KOPT-K1 (cell line): ENCODE measurements around the gene LRRC38.
"Not testable (repeated sequence)": the region's sequence is repeated elsewhere in the genome, so short reads cannot be mapped to it uniquely, and the experiment has no call there.

Experiments
- H3K27ac ChIP-seq: fragments of 200-600 bp; sonication (generic); 2 replicates; pipeline ENCODE4 v1.5.1; 2016; ENCODE audit warnings: antibody characterized with exemption, mild to moderate bottlenecking, low read depth, low read length; ENCODE audit not compliant: poor library complexity, severe bottlenecking
- H3K36me3 ChIP-seq: fragments of 200-600 bp; sonication (generic); 2 replicates; pipeline ENCODE4 v1.5.1; 2017; ENCODE audit warnings: antibody characterized with exemption, mild to moderate bottlenecking, low read length, moderate library complexity; ENCODE audit not compliant: insufficient read depth
- H3K9me3 ChIP-seq: fragments of 200-600 bp; sonication (generic); 2 replicates; pipeline ENCODE4 v1.5.1; 2017; ENCODE audit warnings: antibody characterized with exemption, low read length, mild to moderate bottlenecking; ENCODE audit not compliant: insufficient read depth, poor library complexity, severe bottlenecking

The LRRC38 gene, protein sequence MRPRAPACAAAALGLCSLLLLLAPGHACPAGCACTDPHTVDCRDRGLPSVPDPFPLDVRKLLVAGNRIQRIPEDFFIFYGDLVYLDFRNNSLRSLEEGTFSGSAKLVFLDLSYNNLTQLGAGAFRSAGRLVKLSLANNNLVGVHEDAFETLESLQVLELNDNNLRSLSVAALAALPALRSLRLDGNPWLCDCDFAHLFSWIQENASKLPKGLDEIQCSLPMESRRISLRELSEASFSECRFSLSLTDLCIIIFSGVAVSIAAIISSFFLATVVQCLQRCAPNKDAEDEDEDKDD

DNA sequence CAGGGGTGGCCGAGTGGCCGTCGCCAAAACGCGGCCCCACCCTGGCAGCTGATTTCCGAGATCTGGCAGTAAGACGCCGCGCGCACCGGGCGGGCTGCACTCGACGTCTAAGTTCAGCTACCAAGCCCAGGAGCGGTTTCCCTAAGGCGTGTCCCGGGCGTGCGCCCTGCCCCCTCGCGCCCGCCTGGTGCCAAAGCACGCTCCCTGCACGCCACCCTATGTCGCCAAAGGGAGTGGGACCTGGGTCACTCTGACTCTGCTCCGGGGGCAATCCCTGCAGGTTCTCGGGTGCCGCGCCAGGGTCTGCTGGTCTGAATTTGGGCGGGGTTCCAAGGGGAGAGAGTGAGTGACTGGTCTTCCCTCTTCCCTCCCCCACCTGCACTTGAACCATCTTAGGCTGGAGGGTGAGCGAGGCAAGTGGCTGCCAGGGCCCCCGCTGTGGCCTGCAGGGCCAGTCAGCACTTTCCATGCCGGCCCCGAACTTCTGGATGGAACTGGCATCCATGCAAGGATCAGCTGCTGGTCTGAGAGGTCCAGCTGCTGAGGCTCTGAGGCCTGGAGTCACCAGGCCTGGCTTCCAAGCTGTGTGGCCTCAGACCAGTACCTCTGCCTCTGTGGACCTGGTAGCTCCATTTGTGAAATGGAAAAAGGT lies at the start of gene LRRC38:
TSS of gene LRRC38 (minus strand) at position 109 of the 652 bp plus-strand sequence. CDS start 410 bp downstream, outside the sequence.
- Histone ChIP-seq H3K9me3 (peaks cover 3% of the 10 kb centered on the region), H3K27ac (no peak within 1 kb of the TSS), H3K36me3 (no peaks in the 10 kb centered on the region)

DNA sequence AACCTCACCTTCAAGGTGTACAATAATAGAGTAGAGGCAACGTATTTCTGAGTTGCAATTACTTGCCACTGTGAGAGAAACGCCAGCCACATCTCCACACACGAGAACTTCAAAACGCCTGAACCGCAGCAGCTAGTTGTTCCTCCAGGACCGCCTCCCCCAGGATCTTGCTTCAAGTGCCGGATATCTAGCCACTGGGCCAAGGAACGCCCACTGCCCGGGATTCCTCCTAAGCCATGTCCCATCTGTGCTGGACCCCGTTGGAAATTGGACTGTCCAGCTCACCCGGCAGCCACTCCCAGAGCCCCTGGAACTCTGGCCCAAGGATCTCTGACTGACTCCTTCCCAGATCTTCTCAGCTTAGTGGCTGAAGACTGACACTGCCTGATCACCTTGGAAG lies 49.2 kb upstream of the LRRC38 start:
- H3K36me3 ChIP-seq, H3K9me3 ChIP-seq, H3K27ac ChIP-seq: not testable (repeated sequence)

DNA sequence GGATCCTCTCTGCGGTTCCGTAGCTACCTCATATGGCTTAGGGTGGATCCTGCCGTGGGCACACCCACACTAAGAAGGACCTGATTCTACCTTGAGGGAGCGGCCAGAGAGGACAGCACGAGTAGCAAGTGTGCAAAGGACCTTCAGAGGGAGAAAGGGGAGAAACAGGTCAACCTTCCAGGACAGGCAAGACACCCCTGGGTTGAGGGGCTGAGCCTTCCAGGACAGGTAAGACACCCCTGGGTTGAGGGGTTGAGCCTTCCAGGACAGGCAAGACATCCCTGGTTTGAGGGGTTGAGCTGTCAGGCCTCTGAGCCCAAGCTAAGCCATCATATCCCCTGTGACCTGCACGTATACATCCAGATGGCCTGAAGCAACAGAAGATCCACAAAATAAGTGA lies 46.7 kb upstream of the LRRC38 start:
- H3K36me3 ChIP-seq, result no peaks in the 10 kb centered on the region
- no peaks in the 10 kb centered on the region for H3K9me3 ChIP-seq
- no peak overlapping the region for H3K27ac ChIP-seq

DNA sequence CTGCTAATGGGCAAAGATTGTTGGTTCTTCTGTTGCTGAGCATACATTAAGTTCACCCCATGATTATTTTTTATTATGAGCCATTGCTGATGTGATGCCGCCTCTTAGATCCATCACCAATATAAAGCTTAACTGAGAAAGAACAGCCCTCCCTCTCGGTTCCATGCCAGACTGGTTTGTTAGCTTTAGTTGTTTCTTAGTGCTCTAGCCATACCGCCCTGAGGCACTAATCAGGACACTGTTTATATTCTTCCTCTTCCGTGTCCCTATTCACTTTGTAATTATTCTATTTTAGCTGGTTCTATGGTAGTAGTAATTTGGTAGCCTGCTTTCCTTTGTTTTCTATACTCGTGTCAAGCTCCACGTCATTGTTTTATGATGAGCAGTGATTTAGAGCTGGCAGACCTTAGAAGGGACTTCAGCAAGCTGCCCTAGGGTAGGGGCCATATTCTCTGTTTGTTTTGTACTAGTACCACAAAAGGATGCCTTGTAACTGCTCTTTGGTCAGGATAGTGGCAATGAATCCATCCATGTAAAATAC lies 42.5 kb upstream of the LRRC38 start:
- H3K9me3 ChIP-seq, result no peaks in the 10 kb centered on the region
- no peak overlapping the region for H3K27ac ChIP-seq

GRCh38 chr1:13554798-13555197 lies 41.0 kb upstream of the LRRC38 start:
- Histone ChIP-seq H3K9me3 (no peaks in the 10 kb centered on the region), H3K27ac (no peak overlapping the region), H3K36me3 (no peaks in the 10 kb centered on the region)

More for the DNA sequence above, 42.5 kb upstream of the LRRC38 start:
- no peaks in the 10 kb centered on the region for H3K36me3 ChIP-seq

GRCh38 chr1:13550663-13551062 lies 36.9 kb upstream of the LRRC38 start:
- Histone ChIP-seq H3K9me3 (no peaks in the 10 kb centered on the region), H3K27ac (no peak overlapping the region), H3K36me3 (no peaks in the 10 kb centered on the region)

- Histone ChIP-seq H3K27ac (no peak overlapping the region), H3K36me3 (no peaks in the 10 kb centered on the region), H3K9me3 (no peaks in the 10 kb centered on the region)
Measured at GRCh38 chr1:13549521-13549920, 35.7 kb upstream of the LRRC38 start.

DNA sequence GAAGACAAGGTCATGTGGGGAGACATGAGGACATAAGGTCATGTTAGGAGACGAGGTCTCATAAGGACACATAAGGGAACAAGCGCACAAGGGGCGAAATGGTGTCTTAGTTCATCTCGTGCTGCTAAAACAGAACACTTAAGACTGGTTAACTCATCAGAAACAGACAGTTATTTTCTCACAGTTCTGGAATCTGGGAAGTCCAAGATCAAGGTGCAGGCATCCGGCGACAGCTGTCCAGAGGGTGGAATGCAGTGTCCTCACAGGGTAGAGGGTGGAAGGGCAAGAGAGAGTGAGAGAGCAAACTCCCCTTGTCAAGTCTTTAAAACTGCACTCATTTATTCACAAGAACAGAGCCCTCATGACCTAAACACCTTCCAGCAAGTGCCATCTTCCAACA lies 35.2 kb upstream of the LRRC38 start:
- H3K9me3 ChIP-seq, result no peaks in the 10 kb centered on the region
- H3K27ac ChIP-seq, result no peak overlapping the region
- H3K36me3 ChIP-seq, result no peaks in the 10 kb centered on the region

DNA sequence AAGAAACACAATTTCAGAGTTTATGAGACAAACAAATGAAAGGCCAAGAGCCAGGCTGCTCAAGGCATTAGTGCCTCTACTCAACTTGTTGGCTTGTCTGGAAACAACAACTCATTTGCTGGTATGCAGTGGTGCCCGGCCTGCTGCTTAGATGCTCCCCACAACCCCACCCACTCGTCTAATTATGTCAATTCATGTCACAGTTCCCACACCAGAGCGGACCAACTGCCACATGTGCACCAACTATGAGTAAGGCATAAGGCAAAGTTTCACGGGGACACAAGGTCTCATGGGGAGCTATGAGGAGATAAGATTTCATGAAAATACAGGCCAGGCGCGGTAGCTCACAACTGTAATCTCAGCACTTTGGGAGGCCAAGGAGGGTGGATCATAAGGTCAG lies 34.5 kb upstream of the LRRC38 start:
- Histone ChIP-seq H3K9me3 (no peaks in the 10 kb centered on the region), H3K36me3 (no peaks in the 10 kb centered on the region), H3K27ac (no peak overlapping the region)

DNA sequence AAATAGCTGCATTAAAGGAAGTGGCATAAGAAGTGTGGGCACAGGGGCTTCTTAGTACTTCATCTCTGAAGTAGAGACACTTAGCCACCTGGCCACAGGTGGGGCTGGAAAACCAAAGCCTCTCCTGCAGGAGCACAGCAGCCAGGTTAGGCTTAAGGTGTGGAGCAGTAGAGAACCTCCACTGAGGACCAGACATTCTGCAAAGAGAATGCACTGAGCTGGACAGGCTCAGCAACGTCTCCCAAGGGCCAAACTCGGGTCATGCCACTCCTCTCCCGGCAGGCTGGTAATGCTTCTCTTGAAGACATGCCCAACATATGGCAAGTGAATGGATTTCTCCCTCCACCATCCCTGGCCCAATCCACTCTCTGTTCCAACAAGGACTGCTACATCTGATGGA lies 33.0 kb upstream of the LRRC38 start:
- Histone ChIP-seq H3K9me3 (no peaks in the 10 kb centered on the region), H3K36me3 (no peaks in the 10 kb centered on the region)

DNA sequence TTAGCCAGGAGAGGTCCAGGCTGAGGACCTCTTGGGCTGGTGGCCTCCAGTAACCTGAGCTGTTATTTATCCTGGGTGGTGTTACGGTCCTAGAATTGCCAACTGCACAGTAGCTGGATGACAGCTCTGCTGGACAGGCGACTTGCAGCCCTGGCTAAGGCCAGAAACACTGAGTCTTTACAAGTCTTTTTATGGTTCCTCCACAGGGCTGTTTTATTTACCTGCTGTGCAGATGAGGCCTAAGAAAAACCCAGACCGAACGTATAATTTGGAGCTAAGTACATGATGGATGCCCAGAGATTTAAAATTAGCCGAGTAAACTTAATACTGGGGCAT lies 30.4 kb upstream of the LRRC38 start:
- Histone ChIP-seq H3K36me3 (no peaks in the 10 kb centered on the region), H3K9me3 (no peaks in the 10 kb centered on the region), H3K27ac (no peak overlapping the region)

More for the DNA sequence above, 33.0 kb upstream of the LRRC38 start:
- H3K27ac ChIP-seq, result no peak overlapping the region

DNA sequence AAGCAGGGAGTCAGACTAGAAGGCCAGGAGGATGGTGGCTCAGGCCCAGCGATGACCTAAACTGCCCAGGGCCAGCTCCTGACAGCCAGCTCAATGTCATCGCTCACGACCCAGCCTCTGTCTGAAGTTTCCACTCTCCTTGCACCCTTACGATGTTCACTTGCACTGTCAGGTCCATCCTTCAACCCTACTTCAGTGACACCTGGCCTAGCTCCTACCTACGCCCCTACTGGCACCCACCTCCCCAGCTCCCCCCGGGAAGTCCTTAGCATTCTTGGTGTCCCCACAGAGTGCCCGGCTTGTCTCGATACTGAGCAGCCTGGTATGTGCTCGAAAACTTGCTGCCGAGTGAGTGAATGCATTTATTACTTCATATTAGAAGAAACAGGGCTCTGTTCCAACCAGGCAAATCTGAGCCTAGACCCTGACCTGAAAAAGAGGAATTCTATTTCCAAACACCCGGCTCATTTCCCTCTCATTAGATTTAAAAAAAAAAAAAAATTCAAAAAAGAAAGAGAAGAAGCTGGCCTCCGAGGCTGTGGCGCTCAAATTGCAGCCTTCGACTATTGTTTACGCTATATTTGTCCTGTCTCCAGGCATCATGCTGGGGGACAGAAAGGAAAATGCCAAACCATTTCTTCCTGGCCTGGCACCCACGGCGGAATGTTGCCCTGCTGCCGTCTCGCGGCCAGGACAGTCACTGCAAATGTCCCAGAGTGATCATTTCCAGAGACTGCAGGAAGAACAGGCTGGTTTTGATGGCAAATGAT lies 29.8 kb upstream of the LRRC38 start:
- Histone ChIP-seq H3K36me3 (no peaks in the 10 kb centered on the region), H3K9me3 (no peaks in the 10 kb centered on the region), H3K27ac (no peak overlapping the region)

DNA sequence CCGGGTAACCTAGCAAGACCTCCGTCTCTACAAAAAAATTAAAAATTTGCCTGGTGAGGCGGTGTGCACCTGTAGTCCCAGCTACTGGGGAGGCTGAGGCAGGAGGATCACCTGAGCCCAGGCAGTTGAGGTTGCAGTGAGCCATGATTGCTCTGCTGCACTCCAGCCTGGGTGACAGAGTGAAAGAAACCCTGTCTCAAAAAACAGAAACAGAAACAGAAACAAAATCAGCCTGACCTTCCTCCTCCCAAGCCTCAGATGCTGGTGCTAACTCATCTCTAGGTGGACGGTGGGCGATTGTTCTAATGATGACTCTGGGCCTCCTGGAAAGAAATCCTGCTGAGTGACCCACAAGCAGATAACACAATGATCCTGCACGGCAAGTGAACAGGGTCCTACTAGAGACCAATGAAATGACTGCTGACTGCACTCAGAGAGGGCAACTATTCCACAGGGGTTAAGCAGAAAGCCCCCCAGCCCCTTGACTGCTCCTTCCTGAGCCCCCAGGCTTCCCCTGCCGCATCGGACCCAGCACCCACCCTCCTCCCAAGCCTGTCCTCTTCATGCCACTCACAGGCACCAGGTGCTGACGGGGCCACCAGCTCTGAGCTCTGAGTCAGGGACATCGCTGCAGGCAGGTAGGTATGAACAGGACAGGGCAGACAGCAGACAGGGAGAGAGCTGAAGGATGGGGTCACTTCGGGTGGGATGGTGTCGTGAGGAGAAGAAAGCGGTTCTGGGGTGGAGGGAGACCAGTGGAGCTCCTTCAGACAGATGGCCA lies 27.8 kb upstream of the LRRC38 start:
- H3K27ac ChIP-seq, result peak overlapping the region; percentile 45
- no peaks in the 10 kb centered on the region for H3K36me3 ChIP-seq
- no peaks in the 10 kb centered on the region for H3K9me3 ChIP-seq

- Histone ChIP-seq H3K27ac (peak overlapping the region; percentile 45), H3K36me3 (no peaks in the 10 kb centered on the region), H3K9me3 (no peaks in the 10 kb centered on the region)
Measured at GRCh38 chr1:13540866-13541265, 27.1 kb upstream of the LRRC38 start.

GRCh38 chr1:13539683-13540082 lies 25.9 kb upstream of the LRRC38 start:
- H3K36me3 ChIP-seq, result no peaks in the 10 kb centered on the region

More at GRCh38 chr1:13539683-13540082, 25.9 kb upstream of the LRRC38 start:
- Histone ChIP-seq H3K9me3 (no peaks in the 10 kb centered on the region), H3K27ac (peak overlapping the region; percentile 45)
